ENCODE measurements around the gene BMPR1B. TPM values are rescaled to one million over a fixed set of nuclear protein-coding genes. Genes with fewer than 3 reads are reported as not detected.
A peak's percentile ranks its signal among the peaks of the same experiment; 100 is the strongest.

BMPR1B gene
- total RNA-seq, 1 experiment from 2014 or later = 7.1 TPM

GRCh38 chr4:94803181-94803580 lies 45.4 kb downstream of the BMPR1B start:
- ATAC-seq (no peak), DNase-seq (no peak)
- Histone ChIP-seq H3K9me2 (replicated peaks; ENCODE audit: low read length) (no peaks in the 10 kb centered on the region), H3K27me3 (ENCODE audit: low read length) (no peaks in the 10 kb centered on the region), H3F3A (ENCODE audit: low read length, unreplicated experiment) (no peaks in the 10 kb centered on the region), H3K9me3 (ENCODE audit: low read length) (no peaks in the 10 kb centered on the region), H3K4me2 (ENCODE audit: low read length) (no peak overlapping the region), H3K4me1 (ENCODE audit: insufficient read depth, low read length) (peaks cover 19% of the 10 kb centered on the region), H2AFZ (ENCODE audit: low read length) (no peak overlapping the region), H4K20me1 (ENCODE audit: low read length) (no peaks in the 10 kb centered on the region), H3K27ac (ENCODE audit: low read length) (no peak overlapping the region), H3K4me3 (ENCODE audit: low read length) (no peak overlapping the region), H3K9ac (ENCODE audit: low read length) (no peak overlapping the region), H3K79me2 (ENCODE audit: low read length) (no peaks in the 10 kb centered on the region), H3K36me3 (ENCODE audit: low read depth, low read length) (no peaks in the 10 kb centered on the region)
- POLR2A ChIA-PET (ENCODE audit: unreplicated experiment) = no interaction called here
- BruUV-seq (replicated peaks) = no TSS peak
- CTCF ChIA-PET = no interaction called here
- intact Hi-C loops (cut with micrococcal nuclease) = no loop called here
- TF ChIP-seq EZH2phosphoT487 (IDR thresholded peaks at IDR 0.05; ENCODE audit: borderline replicate concordance, low read length) = no peak

GRCh38 chr4:94804650-94805049 lies 46.9 kb downstream of the BMPR1B start:
- H3K27me3 ChIP-seq (ENCODE audit: low read length) = no peaks in the 10 kb centered on the region
- H3K79me2 ChIP-seq (ENCODE audit: low read length) = no peaks in the 10 kb centered on the region
- POLR2A ChIA-PET (ENCODE audit: unreplicated experiment) = no interaction called here
- no peak overlapping the region for H3K27ac ChIP-seq (ENCODE audit: low read length)
- intact Hi-C loops (cut with micrococcal nuclease) = no loop called here
- no peaks in the 10 kb centered on the region for H3K36me3 ChIP-seq (ENCODE audit: low read depth, low read length)
- no peaks in the 10 kb centered on the region for H3F3A ChIP-seq (ENCODE audit: low read length, unreplicated experiment)
- no peak overlapping the region for H3K4me3 ChIP-seq (ENCODE audit: low read length)
- H3K4me1 ChIP-seq (ENCODE audit: insufficient read depth, low read length) = peaks cover 12% of the 10 kb centered on the region
- ATAC-seq (no peak), DNase-seq (no peak)
- H3K4me2 ChIP-seq (ENCODE audit: low read length) = no peak overlapping the region
- no peak overlapping the region for H3K9ac ChIP-seq (ENCODE audit: low read length)
- no peaks in the 10 kb centered on the region for H3K9me3 ChIP-seq (ENCODE audit: low read length)
- H4K20me1 ChIP-seq (ENCODE audit: low read length) = no peaks in the 10 kb centered on the region
- CTCF ChIA-PET = no interaction called here
- TF ChIP-seq EZH2phosphoT487 (IDR thresholded peaks at IDR 0.05; ENCODE audit: borderline replicate concordance, low read length) (no peak), EZH2 (IDR thresholded peaks at IDR 0.05; ENCODE audit: low read length, unreplicated experiment) (no peak)
- TF ChIP-seq, protein P1, sequence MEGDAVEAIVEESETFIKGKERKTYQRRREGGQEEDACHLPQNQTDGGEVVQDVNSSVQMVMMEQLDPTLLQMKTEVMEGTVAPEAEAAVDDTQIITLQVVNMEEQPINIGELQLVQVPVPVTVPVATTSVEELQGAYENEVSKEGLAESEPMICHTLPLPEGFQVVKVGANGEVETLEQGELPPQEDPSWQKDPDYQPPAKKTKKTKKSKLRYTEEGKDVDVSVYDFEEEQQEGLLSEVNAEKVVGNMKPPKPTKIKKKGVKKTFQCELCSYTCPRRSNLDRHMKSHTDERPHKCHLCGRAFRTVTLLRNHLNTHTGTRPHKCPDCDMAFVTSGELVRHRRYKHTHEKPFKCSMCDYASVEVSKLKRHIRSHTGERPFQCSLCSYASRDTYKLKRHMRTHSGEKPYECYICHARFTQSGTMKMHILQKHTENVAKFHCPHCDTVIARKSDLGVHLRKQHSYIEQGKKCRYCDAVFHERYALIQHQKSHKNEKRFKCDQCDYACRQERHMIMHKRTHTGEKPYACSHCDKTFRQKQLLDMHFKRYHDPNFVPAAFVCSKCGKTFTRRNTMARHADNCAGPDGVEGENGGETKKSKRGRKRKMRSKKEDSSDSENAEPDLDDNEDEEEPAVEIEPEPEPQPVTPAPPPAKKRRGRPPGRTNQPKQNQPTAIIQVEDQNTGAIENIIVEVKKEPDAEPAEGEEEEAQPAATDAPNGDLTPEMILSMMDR (conservative IDR thresholded peaks at IDR 0.05; ENCODE audit: low read depth, low read length) = no peak
- no peaks in the 10 kb centered on the region for H3K9me2 ChIP-seq (replicated peaks; ENCODE audit: low read length)
- H2AFZ ChIP-seq (ENCODE audit: low read length) = no peak overlapping the region
- no TSS peak for BruUV-seq (replicated peaks)

- POLR2A ChIA-PET (ENCODE audit: unreplicated experiment) = no interaction called here
- Histone ChIP-seq H3K9me2 (replicated peaks; ENCODE audit: low read length) (no peaks in the 10 kb centered on the region), H3K4me3 (ENCODE audit: low read length) (no peak overlapping the region), H2AFZ (ENCODE audit: low read length) (no peak overlapping the region), H3K4me2 (ENCODE audit: low read length) (peak overlapping the region; percentile 59; the same call in 1 of the 2 replicates), H4K20me1 (ENCODE audit: low read length) (no peaks in the 10 kb centered on the region), H3K4me1 (ENCODE audit: insufficient read depth, low read length) (peaks cover 12% of the 10 kb centered on the region), H3F3A (ENCODE audit: low read length, unreplicated experiment) (no peaks in the 10 kb centered on the region), H3K27me3 (ENCODE audit: low read length) (no peaks in the 10 kb centered on the region), H3K36me3 (ENCODE audit: low read depth, low read length) (no peaks in the 10 kb centered on the region), H3K79me2 (ENCODE audit: low read length) (no peaks in the 10 kb centered on the region), H3K27ac (ENCODE audit: low read length) (no peak overlapping the region; the same call in 1 of the 2 replicates), H3K9ac (ENCODE audit: low read length) (no peak overlapping the region), H3K9me3 (ENCODE audit: low read length) (no peaks in the 10 kb centered on the region)
- no TSS peak for BruUV-seq (replicated peaks)
- intact Hi-C loops (cut with micrococcal nuclease) = no loop called here
- CTCF ChIA-PET = no interaction called here
- TF ChIP-seq, protein P1 (conservative IDR thresholded peaks at IDR 0.05; ENCODE audit: low read depth, low read length) = no peak
- no peak for TF ChIP-seq EZH2 (IDR thresholded peaks at IDR 0.05; ENCODE audit: low read length, unreplicated experiment)
- no peak for TF ChIP-seq EZH2phosphoT487 (IDR thresholded peaks at IDR 0.05; ENCODE audit: borderline replicate concordance, low read length)
- DNase-seq = peak; percentile 18
- ATAC-seq = peak; percentile 67
Measured at GRCh38 chr4:94806376-94806775, 48.6 kb downstream of the BMPR1B start.

Measured in PC-3 (cell line).